ENCODE measurements around the gene MCUB. TPM values are rescaled to one million over a fixed set of nuclear protein-coding genes. Genes with fewer than 3 reads are reported as not detected.
"Not testable (repeated sequence)": the region's sequence is repeated elsewhere in the genome, so short reads cannot be mapped to it uniquely, and the experiment has no call there.

MCUB gene
- total RNA-seq, 1 donor from 2014 or later: 44.9 TPM

DNA sequence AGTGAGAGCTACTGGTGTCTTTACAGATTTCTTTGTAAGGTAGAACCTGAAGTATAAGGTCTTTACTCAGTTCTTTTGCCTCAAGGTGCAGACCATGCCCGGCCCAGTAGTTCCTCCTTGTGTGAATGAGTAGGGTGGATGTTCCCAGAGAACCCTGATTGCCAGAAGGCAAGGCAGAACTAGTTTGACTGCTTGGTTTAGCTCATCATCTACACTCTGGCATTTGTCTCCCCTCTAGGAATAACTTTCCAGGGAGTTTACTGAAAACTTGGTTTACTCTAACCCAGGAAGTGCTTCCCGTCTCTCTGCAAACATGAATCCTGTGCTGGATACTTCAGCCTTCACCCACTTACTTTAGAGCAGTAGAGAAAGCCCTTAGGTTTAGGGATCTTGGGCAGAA, 29.1 kb downstream of the MCUB start:
- no peaks in the 10 kb centered on the region for H3K27me3 Mint-ChIP-seq (ENCODE audit: unreplicated experiment)
- no peaks in the 10 kb centered on the region for H3K9me3 Mint-ChIP-seq (ENCODE audit: unreplicated experiment)
- no peak overlapping the region for H3K27ac Mint-ChIP-seq (ENCODE audit: unreplicated experiment)
- DNase-seq (ENCODE audit: low spot score): no peak
- H3K36me3 Mint-ChIP-seq (ENCODE audit: low read depth, unreplicated experiment): peaks cover 7% of the 10 kb centered on the region
- peaks cover 2% of the 10 kb centered on the region for H3K4me1 Mint-ChIP-seq (ENCODE audit: unreplicated experiment)
- TF ChIP-seq, protein P1, sequence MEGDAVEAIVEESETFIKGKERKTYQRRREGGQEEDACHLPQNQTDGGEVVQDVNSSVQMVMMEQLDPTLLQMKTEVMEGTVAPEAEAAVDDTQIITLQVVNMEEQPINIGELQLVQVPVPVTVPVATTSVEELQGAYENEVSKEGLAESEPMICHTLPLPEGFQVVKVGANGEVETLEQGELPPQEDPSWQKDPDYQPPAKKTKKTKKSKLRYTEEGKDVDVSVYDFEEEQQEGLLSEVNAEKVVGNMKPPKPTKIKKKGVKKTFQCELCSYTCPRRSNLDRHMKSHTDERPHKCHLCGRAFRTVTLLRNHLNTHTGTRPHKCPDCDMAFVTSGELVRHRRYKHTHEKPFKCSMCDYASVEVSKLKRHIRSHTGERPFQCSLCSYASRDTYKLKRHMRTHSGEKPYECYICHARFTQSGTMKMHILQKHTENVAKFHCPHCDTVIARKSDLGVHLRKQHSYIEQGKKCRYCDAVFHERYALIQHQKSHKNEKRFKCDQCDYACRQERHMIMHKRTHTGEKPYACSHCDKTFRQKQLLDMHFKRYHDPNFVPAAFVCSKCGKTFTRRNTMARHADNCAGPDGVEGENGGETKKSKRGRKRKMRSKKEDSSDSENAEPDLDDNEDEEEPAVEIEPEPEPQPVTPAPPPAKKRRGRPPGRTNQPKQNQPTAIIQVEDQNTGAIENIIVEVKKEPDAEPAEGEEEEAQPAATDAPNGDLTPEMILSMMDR (IDR thresholded peaks at IDR 0.05; ENCODE audit: unreplicated experiment): no peak
- H3K4me3 Mint-ChIP-seq (ENCODE audit: unreplicated experiment): no peak overlapping the region

DNA sequence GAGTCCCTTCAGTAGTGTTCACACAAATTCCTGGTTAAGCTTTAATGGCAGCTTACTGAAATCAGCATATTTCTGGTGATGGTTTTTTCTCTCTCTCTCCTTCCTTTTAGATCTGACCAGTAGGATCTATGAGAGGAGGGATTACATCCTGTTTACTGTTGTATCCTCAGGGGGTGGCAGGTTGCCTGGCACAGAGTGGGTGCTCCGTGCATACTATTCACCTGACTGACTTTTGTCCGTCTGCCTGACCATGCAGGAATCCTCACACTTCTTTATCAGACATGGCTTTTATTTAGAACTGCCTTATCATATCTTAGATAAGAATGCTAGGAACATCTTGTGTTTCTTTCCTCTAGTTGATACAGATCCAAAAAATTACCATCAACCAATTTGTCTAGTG, 29.6 kb downstream of the MCUB start:
- Mint-ChIP-seq H3K36me3 (ENCODE audit: low read depth, unreplicated experiment) (peaks cover 7% of the 10 kb centered on the region), H3K27ac (ENCODE audit: unreplicated experiment) (no peak overlapping the region), H3K4me3 (ENCODE audit: unreplicated experiment) (no peak overlapping the region), H3K4me1 (ENCODE audit: unreplicated experiment) (peaks cover 2% of the 10 kb centered on the region), H3K27me3 (ENCODE audit: unreplicated experiment) (no peaks in the 10 kb centered on the region), H3K9me3 (ENCODE audit: unreplicated experiment) (no peaks in the 10 kb centered on the region)
- DNase-seq (ENCODE audit: low spot score): no peak
- TF ChIP-seq, protein P1 (IDR thresholded peaks at IDR 0.05; ENCODE audit: unreplicated experiment): no peak

DNA sequence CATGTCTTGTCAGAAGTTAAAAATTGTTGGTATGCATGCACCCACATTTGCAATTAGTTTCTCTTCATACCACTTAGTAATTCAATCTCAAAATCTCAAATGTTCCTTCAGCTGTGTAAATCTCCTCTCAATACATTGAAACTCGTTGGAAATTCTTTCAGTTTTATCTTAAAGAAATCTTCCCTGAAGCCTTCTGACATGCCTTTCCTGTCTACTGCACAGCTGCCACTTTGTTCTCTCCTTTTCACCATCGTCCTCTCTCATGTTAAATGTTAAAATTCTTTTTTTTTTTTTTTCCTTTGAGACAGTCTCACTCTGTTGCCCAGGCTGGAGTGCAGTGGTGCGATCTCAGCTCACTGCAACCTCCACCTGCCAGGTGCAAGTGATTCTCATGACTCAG, 30.9 kb downstream of the MCUB start:
- TF ChIP-seq, protein P1 (IDR thresholded peaks at IDR 0.05; ENCODE audit: unreplicated experiment): no peak
- no peak overlapping the region for H3K4me3 Mint-ChIP-seq (ENCODE audit: unreplicated experiment)
- peaks cover 8% of the 10 kb centered on the region for H3K36me3 Mint-ChIP-seq (ENCODE audit: low read depth, unreplicated experiment)
- DNase-seq (ENCODE audit: low spot score): no peak
- H3K4me1 Mint-ChIP-seq (ENCODE audit: unreplicated experiment): peaks cover 2% of the 10 kb centered on the region
- H3K27ac Mint-ChIP-seq (ENCODE audit: unreplicated experiment): no peak overlapping the region
- H3K9me3 Mint-ChIP-seq (ENCODE audit: unreplicated experiment): no peaks in the 10 kb centered on the region
- H3K27me3 Mint-ChIP-seq (ENCODE audit: unreplicated experiment): no peaks in the 10 kb centered on the region

DNA sequence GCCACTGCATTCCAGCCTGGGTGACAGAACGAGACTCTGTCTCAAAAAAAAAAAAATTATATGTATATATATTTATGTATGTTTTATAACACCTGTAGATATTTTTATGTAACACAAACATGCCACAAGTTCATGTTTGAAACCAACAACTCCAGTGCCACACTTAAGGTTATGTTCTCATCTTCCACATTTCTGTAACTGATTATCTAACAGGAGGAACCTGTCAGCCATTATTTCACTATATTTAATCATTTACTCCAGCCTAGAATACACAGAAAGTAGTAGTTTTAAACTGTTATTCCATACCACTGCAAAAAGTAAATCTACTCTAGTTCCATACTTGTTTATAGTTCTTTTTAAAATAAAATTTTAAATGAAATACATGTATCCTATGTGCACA, 32.3 kb downstream of the MCUB start:
- H3K4me3 Mint-ChIP-seq (ENCODE audit: unreplicated experiment): no peak overlapping the region
- H3K4me1 Mint-ChIP-seq (ENCODE audit: unreplicated experiment): peaks cover 2% of the 10 kb centered on the region
- TF ChIP-seq, protein P1 (IDR thresholded peaks at IDR 0.05; ENCODE audit: unreplicated experiment): no peak
- no peak overlapping the region for H3K27ac Mint-ChIP-seq (ENCODE audit: unreplicated experiment)
- H3K36me3 Mint-ChIP-seq (ENCODE audit: low read depth, unreplicated experiment): peaks cover 4% of the 10 kb centered on the region
- H3K27me3 Mint-ChIP-seq (ENCODE audit: unreplicated experiment): no peaks in the 10 kb centered on the region
- H3K9me3 Mint-ChIP-seq (ENCODE audit: unreplicated experiment): no peaks in the 10 kb centered on the region
- no peak for DNase-seq (ENCODE audit: low spot score)

DNA sequence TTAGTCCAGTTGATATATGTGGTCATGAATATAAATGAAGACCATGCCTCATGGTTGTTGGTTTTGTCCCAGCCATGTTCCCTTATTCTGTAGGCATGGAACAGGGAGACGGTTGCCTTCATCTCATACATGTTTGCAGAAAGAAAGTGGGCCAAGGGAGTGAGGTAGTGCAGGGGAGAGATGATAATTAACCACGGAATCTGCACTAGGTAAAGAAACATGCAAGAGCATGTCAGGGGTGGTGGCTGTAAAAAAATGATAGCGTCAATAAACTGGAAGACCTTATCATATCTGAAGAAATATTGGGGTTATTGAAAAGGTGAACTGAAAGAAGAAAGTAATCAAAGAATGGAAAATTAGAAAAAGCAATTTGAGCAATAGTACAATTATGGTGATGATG, 35.1 kb downstream of the MCUB start:
- not testable (repeated sequence) for H3K9me3 Mint-ChIP-seq (ENCODE audit: unreplicated experiment); H3K27ac Mint-ChIP-seq (ENCODE audit: unreplicated experiment); H3K27me3 Mint-ChIP-seq (ENCODE audit: unreplicated experiment); H3K4me3 Mint-ChIP-seq (ENCODE audit: unreplicated experiment); DNase-seq (ENCODE audit: low spot score); H3K4me1 Mint-ChIP-seq (ENCODE audit: unreplicated experiment); H3K36me3 Mint-ChIP-seq (ENCODE audit: low read depth, unreplicated experiment)

DNA sequence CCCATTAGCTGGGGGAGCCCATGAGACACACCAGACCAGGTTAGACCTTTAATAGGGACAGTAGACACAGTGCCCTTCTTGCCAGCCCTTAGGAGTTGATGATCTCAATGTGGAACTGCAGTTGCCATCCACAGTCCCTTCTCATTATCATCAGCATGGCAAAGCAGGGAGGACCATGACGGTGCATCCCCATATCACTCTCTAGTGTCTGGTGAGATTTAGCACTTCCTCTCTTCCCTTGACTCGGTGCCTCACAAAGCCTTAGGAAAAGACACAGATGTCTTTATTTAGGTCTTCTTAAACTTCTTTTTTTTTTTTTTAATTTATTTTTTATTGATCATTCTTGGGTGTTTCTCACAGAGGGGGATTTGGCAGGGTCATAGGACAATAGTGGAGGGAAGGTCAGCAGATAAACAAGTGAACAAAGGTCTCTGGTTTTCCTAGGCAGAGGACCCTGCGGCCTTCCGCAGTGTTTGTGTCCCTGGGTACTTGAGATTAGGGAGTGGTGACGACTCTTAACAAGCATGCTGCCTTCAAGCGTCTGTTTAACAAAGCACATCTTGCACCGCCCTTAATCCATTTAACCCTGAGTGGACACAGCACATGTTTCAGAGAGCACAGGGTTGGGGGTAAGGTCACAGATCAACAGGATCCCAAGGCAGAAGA, 36.5 kb downstream of the MCUB start:
- H3K4me1 Mint-ChIP-seq (ENCODE audit: unreplicated experiment); H3K27me3 Mint-ChIP-seq (ENCODE audit: unreplicated experiment); H3K9me3 Mint-ChIP-seq (ENCODE audit: unreplicated experiment); DNase-seq (ENCODE audit: low spot score); H3K27ac Mint-ChIP-seq (ENCODE audit: unreplicated experiment); H3K36me3 Mint-ChIP-seq (ENCODE audit: low read depth, unreplicated experiment); H3K4me3 Mint-ChIP-seq (ENCODE audit: unreplicated experiment): not testable (repeated sequence)
